Stimulated activated CD8-positive, alpha-beta memory T cell treated with anti-CD3 and anti-CD28 coated beads, Interleukin-15, amount 100 ng/mL, for 24 hours (primary cell): ENCODE data around the gene RHOXF2.

Source experiments
- DNase-seq: peaks from one replicate; pipeline ENCODE4 v3.0.0-alpha.2; 2020; ENCODE audit warnings: low read depth

Gene RHOXF2

GRCh38 chrX:120200851-120201250 is 42.4 kb downstream of the RHOXF2 start:
- no peak for DNase-seq

GRCh38 chrX:120205816-120206753 is 47.7 kb downstream of the RHOXF2 start:
- no peak for DNase-seq

GRCh38 chrX:120207009-120207605 is 48.7 kb downstream of the RHOXF2 start:
- no peak for DNase-seq

DNA sequence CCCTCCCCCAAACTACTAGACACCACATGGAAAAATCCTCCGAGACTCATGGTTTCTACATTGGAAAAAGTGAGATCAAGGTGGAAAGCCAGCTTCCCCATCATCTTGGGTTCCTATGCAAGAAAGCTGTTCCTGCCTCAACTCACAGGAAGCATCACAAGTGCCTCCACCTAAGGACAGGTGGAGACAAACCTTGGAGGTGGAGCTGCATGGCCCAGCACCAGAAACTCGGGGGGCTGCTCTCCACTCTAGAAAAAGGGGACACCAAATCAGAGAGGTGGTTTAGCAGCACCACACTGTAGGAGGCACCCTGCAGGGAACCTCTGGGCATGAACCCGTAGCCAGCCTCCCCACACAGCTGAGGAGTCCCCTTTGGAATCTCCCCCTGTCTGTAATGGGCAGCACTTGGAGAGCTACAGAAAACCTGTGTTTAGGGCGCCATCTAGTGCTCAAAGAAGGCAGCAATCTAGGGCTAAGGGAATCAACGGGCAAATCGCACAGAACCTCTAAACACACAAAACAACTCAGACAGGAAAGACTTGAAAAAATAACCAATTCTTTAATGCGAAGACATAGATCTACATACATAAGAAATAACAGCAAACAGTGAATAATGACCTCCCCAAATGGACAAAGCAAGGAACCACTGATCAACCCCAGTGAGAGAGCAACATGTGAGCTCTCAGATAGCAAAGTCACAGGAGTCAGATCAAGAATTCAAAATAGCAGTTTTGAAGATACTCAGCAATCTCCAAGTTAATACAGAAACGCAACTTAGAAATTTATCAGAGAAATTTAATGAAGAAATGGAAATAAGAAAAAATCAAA is 55.2 kb downstream of the RHOXF2 start:
- no peak for DNase-seq
